HG03442 (cell line): Measurements from ENCODE around the gene POLR2J2.
"Not testable (repeated sequence)": the region's sequence is repeated elsewhere in the genome, so short reads cannot be mapped to it uniquely, and the experiment has no call there.

Experiments
- ATAC-seq: cut with Tn5 transposase; IDR thresholded peaks from one replicate; pipeline ENCODE4 v1.9.1; 2021; ENCODE audit warnings: mild to moderate bottlenecking, moderate library complexity; ENCODE audit not compliant: unreplicated experiment

POLR2J2 gene

GRCh38 chr7:102673447-102674067, 2.1 kb upstream of the POLR2J2 start:
- ATAC-seq, result not testable (repeated sequence)

- ATAC-seq, result peak; percentile 33
Measured at GRCh38 chr7:102671956-102672307, 469 bp upstream of the POLR2J2 start.

GRCh38 chr7:102667523-102667922, 3.9 kb downstream of the POLR2J2 start:
- ATAC-seq, result not testable (repeated sequence)

GRCh38 chr7:102666850-102667249, 4.6 kb downstream of the POLR2J2 start:
- ATAC-seq, result not testable (repeated sequence)

GRCh38 chr7:102664765-102665164, 6.7 kb downstream of the POLR2J2 start:
- ATAC-seq, result not testable (repeated sequence)

GRCh38 chr7:102649924-102650323, 21.5 kb downstream of the POLR2J2 start, which contains the start of gene SPDYE2B:
Gene SPDYE2B, plus strand, starts transcription at chr7:102650319. Its CDS starts 2,030 bp downstream, at chr7:102652349.
- not testable (repeated sequence) for ATAC-seq

GRCh38 chr7:102647813-102648212, 23.6 kb downstream of the POLR2J2 start:
- not testable (repeated sequence) for ATAC-seq

- not testable (repeated sequence) for ATAC-seq
Measured at GRCh38 chr7:102643404-102643803, 28.1 kb downstream of the POLR2J2 start.

GRCh38 chr7:102642691-102643090, 28.8 kb downstream of the POLR2J2 start, which contains the start of gene UPK3BL1:
Gene UPK3BL1, minus strand, starts transcription at chr7:102642791. Its CDS starts 50 bp downstream, at chr7:102642741.
- not testable (repeated sequence) for ATAC-seq

GRCh38 chr7:102638848-102639247, 32.6 kb downstream of the POLR2J2 start:
- not testable (repeated sequence) for ATAC-seq

GRCh38 chr7:102636956-102637355, 34.5 kb downstream of the POLR2J2 start:
- ATAC-seq, result not testable (repeated sequence)

- ATAC-seq, result not testable (repeated sequence)
Measured at GRCh38 chr7:102635354-102635753, 36.1 kb downstream of the POLR2J2 start.

- ATAC-seq, result not testable (repeated sequence)
Measured at GRCh38 chr7:102634299-102634698, 37.2 kb downstream of the POLR2J2 start.

GRCh38 chr7:102630622-102631021, 40.8 kb downstream of the POLR2J2 start:
- not testable (repeated sequence) for ATAC-seq

- ATAC-seq, result not testable (repeated sequence)
Measured at GRCh38 chr7:102627271-102627904, 44.1 kb downstream of the POLR2J2 start.

- ATAC-seq, result not testable (repeated sequence)
Measured at GRCh38 chr7:102618122-102618521, 53.3 kb downstream of the POLR2J2 start.

- peak; percentile 59 for ATAC-seq
Measured at GRCh38 chr7:102616507-102617125, 54.8 kb downstream of the POLR2J2 start, which contains the start of gene RASA4. Gene RASA4, minus strand, starts transcription at chr7:102616756. Its CDS starts 67 bp downstream, at chr7:102616689.
